ENCODE data around the gene DOCK4.

- no peak for TF ChIP-seq EZH2 (IDR thresholded peaks at IDR 0.05; ENCODE audit: insufficient read depth, poor library complexity, severe bottlenecking)
- TF ChIP-seq EZH2phosphoT487 (IDR thresholded peaks at IDR 0.05; ENCODE audit: insufficient read depth, low read depth): no peak
These were observed 37.3 kb downstream of the DOCK4 start for GRCh38 chr7:112168915-112169314.
